SK-N-SH treated with all-trans-retinoic acid at 6 μM for 48 hours (cell line): ENCODE data around the gene ACSL1.

Source experiments
- ATAC-seq: fragments of 200-7000 bp; cut with Tn5 transposase; 3 replicates; pipeline ENCODE4 v1.9.1; 2020; ENCODE audit warnings: mild to moderate bottlenecking, moderate library complexity
- ARNTL ChIP-seq: fragments of 450-650 bp; formaldehyde crosslinking; IDR thresholded peaks from 2 replicates; pipeline ENCODE4 v1.5.0; 2020; ENCODE audit warnings: low read depth, mild to moderate bottlenecking, moderate library complexity, borderline replicate concordance
- CSDC2 ChIP-seq: fragments of 250-450 bp; sonication (Bioruptor Pico); IDR thresholded peaks from 2 replicates; pipeline ENCODE4 v1.5.0; 2020; ENCODE audit warnings: mild to moderate bottlenecking, moderate library complexity
- ESRRG ChIP-seq: fragments of 250-450 bp; sonication (Bioruptor Pico); IDR thresholded peaks from 2 replicates; pipeline ENCODE4 v1.6.1; 2021; ENCODE audit warnings: mild to moderate bottlenecking
- GLIS3 ChIP-seq: fragments of 250-450 bp; sonication (Bioruptor Pico); IDR thresholded peaks from 2 replicates; pipeline ENCODE4 v1.5.0; 2020; ENCODE audit warnings: mild to moderate bottlenecking, moderate library complexity
- ISL1 ChIP-seq: fragments of 250-450 bp; sonication (Bioruptor Pico); IDR thresholded peaks from 2 replicates; pipeline ENCODE4 v2.1.2; 2022; ENCODE audit warnings: mild to moderate bottlenecking, moderate library complexity
- OSR1 ChIP-seq: fragments of 250-450 bp; sonication (Bioruptor Pico); IDR thresholded peaks from 2 replicates; pipeline ENCODE4 v1.8.0; 2022; ENCODE audit warnings: moderate library complexity, mild to moderate bottlenecking, inconsistent platforms
- POU6F1 ChIP-seq: fragments of 250-450 bp; sonication (Bioruptor Pico); IDR thresholded peaks from 2 replicates; pipeline ENCODE4 v1.8.0; 2021; ENCODE audit warnings: low read depth, mild to moderate bottlenecking, moderate library complexity, borderline replicate concordance
- PPARA ChIP-seq: fragments of 250-450 bp; sonication (Bioruptor Pico); IDR thresholded peaks from 2 replicates; pipeline ENCODE4 v1.5.0; 2020; ENCODE audit warnings: mild to moderate bottlenecking, borderline replicate concordance
- RARB ChIP-seq: fragments of 250-450 bp; sonication (Bioruptor Pico); IDR thresholded peaks from 2 replicates; pipeline ENCODE4 v1.8.0; 2021; ENCODE audit warnings: mild to moderate bottlenecking, moderate library complexity
- SNAI2 ChIP-seq: fragments of 250-450 bp; sonication (Bioruptor Pico); IDR thresholded peaks from 2 replicates; pipeline ENCODE4 v1.5.0; 2020; ENCODE audit warnings: mild to moderate bottlenecking, moderate library complexity
- TOX ChIP-seq: fragments of 250-450 bp; sonication (Bioruptor Pico); IDR thresholded peaks from 2 replicates; pipeline ENCODE4 v1.8.0; 2021; ENCODE audit warnings: mild to moderate bottlenecking, moderate library complexity, borderline replicate concordance
- TSHZ2 ChIP-seq: fragments of 250-450 bp; sonication (Bioruptor Pico); IDR thresholded peaks from 2 replicates; pipeline ENCODE4 v1.5.0; 2020; ENCODE audit warnings: mild to moderate bottlenecking, moderate library complexity
- ZC3H10 ChIP-seq: fragments of 250-450 bp; sonication (Bioruptor Pico); IDR thresholded peaks from 2 replicates; pipeline ENCODE4 v1.5.1; 2021; ENCODE audit warnings: mild to moderate bottlenecking, moderate library complexity
- ZFP3 ChIP-seq: fragments of 250-450 bp; sonication (Bioruptor Pico); IDR thresholded peaks from 2 replicates; pipeline ENCODE4 v1.5.0; 2020; ENCODE audit warnings: mild to moderate bottlenecking, moderate library complexity
- ZNF565 ChIP-seq: fragments of 450-650 bp; formaldehyde crosslinking; conservative IDR thresholded peaks from 2 replicates; pipeline ENCODE4 v1.5.0; 2020; ENCODE audit warnings: low read depth, mild to moderate bottlenecking, moderate library complexity
- ZNF70 ChIP-seq: fragments of 450-650 bp; formaldehyde crosslinking; IDR thresholded peaks from 2 replicates; pipeline ENCODE4 v1.5.0; 2020; ENCODE audit warnings: mild to moderate bottlenecking, moderate library complexity
- ZNF8 ChIP-seq: fragments of 450-650 bp; formaldehyde crosslinking; IDR thresholded peaks from 2 replicates; pipeline ENCODE4 v1.5.0; 2020; ENCODE audit warnings: mild to moderate bottlenecking, moderate library complexity
- TF ChIP-seq, protein P1 (sequence below): fragments of 250-450 bp; sonication (Bioruptor Pico); IDR thresholded peaks from 2 replicates; pipeline ENCODE4 v1.8.0; 2020; ENCODE audit warnings: mild to moderate bottlenecking, moderate library complexity, borderline replicate concordance
- TF ChIP-seq, protein P2 (sequence below): fragments of 250-450 bp; sonication (Bioruptor Pico); IDR thresholded peaks from 2 replicates; pipeline ENCODE4 v1.5.1; 2020; ENCODE audit warnings: low read depth, mild to moderate bottlenecking, moderate library complexity

The ACSL1 gene

DNA sequence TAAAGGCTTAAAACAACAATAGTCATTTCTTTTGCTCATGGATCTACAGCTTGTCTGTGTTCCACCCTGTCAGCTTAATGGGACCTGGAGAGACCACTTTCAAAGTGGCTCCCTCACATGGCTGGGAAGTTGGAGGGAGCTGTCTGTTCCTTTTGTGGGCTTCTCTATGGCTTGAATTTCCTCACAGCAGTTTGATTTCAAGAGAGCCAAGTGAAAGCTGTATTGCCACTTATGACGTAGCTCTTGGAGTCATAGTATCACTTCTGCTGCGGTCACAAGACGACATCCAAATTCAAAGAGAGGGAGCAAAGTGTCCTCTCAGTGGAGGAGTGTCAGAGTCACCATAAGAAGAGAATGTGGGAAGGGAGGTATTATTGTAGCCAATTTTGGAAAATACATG is 22.7 kb upstream of the ACSL1 start (continued):
- TF ChIP-seq TSHZ2 (CRISPR knock-in tag) (no peak), OSR1 (no peak), SNAI2 (CRISPR knock-in tag) (no peak), RARB (CRISPR knock-in tag) (no peak), ESRRG (CRISPR knock-in tag) (no peak)
- TF ChIP-seq, protein P1, sequence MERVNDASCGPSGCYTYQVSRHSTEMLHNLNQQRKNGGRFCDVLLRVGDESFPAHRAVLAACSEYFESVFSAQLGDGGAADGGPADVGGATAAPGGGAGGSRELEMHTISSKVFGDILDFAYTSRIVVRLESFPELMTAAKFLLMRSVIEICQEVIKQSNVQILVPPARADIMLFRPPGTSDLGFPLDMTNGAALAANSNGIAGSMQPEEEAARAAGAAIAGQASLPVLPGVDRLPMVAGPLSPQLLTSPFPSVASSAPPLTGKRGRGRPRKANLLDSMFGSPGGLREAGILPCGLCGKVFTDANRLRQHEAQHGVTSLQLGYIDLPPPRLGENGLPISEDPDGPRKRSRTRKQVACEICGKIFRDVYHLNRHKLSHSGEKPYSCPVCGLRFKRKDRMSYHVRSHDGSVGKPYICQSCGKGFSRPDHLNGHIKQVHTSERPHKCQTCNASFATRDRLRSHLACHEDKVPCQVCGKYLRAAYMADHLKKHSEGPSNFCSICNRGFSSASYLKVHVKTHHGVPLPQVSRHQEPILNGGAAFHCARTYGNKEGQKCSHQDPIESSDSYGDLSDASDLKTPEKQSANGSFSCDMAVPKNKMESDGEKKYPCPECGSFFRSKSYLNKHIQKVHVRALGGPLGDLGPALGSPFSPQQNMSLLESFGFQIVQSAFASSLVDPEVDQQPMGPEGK (CRISPR knock-in tag) = no peak
- TF ChIP-seq, all 23 proteins: peak for 0

GRCh38 chr4:184846531-184846930 is 20.8 kb upstream of the ACSL1 start:
- TF ChIP-seq CSDC2 (CRISPR knock-in tag) = no peak
- TF ChIP-seq RARB (CRISPR knock-in tag) = no peak
- no peak for TF ChIP-seq POU6F1 (CRISPR knock-in tag)
- TF ChIP-seq TSHZ2 (CRISPR knock-in tag) = no peak
- no peak for TF ChIP-seq ZNF565 (CRISPR knock-in tag)
- TF ChIP-seq PPARA (CRISPR knock-in tag) = no peak
- TF ChIP-seq ZNF8 = no peak
- no peak for TF ChIP-seq ZC3H10
- TF ChIP-seq TOX = no peak
- no peak for TF ChIP-seq GLIS3 (CRISPR knock-in tag)
- TF ChIP-seq OSR1 = no peak
- no peak for TF ChIP-seq ZNF70 (CRISPR knock-in tag)
- TF ChIP-seq ESRRG (CRISPR knock-in tag) = no peak
- TF ChIP-seq, protein P1 (CRISPR knock-in tag) = no peak
- no peak for TF ChIP-seq ISL1 (CRISPR knock-in tag)
- no peak for ATAC-seq

DNA sequence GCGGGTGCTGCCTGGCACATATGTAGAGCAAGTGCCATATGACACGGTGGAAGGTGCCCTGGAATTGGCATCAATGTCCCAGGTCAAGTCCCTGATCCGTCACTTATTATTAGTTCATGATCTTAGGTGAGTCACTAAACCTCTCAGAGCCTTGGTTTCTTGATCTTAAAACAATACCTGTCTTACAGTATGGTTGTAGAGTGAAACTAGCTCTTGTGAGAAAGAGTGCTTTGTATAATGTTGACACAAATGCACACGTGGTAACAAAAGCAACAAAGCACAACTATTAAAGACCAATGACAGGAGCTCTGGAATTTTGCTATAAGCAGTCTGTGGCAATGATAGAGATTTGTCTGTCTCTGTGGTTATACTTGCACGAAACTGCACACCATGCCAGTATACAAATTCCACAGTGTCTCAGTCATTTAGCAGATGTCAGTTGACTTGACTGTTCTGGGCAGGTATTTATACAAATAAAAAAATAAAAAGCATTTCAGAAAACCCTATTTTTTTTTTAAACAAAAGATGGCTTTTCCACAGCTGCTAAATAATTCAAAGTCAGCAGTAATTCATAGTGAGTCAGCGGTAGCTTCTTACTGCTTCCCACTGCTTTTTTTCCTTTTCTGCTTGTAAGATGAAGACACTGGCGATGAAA is 19.7 kb upstream of the ACSL1 start:
- ATAC-seq = no peak
- TF ChIP-seq CSDC2 (CRISPR knock-in tag) = no peak
- TF ChIP-seq, protein P2, sequence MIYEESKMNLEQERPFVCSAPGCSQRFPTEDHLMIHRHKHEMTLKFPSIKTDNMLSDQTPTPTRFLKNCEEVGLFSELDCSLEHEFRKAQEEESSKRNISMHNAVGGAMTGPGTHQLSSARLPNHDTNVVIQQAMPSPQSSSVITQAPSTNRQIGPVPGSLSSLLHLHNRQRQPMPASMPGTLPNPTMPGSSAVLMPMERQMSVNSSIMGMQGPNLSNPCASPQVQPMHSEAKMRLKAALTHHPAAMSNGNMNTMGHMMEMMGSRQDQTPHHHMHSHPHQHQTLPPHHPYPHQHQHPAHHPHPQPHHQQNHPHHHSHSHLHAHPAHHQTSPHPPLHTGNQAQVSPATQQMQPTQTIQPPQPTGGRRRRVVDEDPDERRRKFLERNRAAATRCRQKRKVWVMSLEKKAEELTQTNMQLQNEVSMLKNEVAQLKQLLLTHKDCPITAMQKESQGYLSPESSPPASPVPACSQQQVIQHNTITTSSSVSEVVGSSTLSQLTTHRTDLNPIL = no peak
- no peak for TF ChIP-seq ESRRG (CRISPR knock-in tag)
- TF ChIP-seq SNAI2 (CRISPR knock-in tag) = no peak
- TF ChIP-seq PPARA (CRISPR knock-in tag) = no peak
- no peak for TF ChIP-seq ARNTL (CRISPR knock-in tag)
- no peak for TF ChIP-seq TOX
- TF ChIP-seq POU6F1 (CRISPR knock-in tag) = no peak
- TF ChIP-seq, protein P1 (CRISPR knock-in tag) = no peak
- no peak for TF ChIP-seq ZNF70 (CRISPR knock-in tag)
- no peak for TF ChIP-seq ZNF8
- no peak for TF ChIP-seq OSR1
- TF ChIP-seq ZFP3 (CRISPR knock-in tag) = no peak
- TF ChIP-seq RARB (CRISPR knock-in tag) = no peak
